DMS153 treated with DMSO at 0.1 percent for 48 hours (cell line): ENCODE results near the gene OR8B12.

Source experiments
- DNase-seq: peaks from one replicate; lab custom pipeline; 2025; ENCODE audit not compliant: unreplicated experiment; lab: John Stamatoyannopoulos, UW

OR8B12 gene

GRCh38 chr11:124543554-124543953 lies at the start of gene OR8B12:
OR8B12 (minus strand) TSS chr11:124543654; CDS start chr11:124543654, 0 bp downstream.
- DNase-seq, result no peak

- DNase-seq, result no peak
Measured at GRCh38 chr11:124592627-124593026, 49.2 kb upstream of the OR8B12 start.

GRCh38 chr11:124591430-124591829 lies 48.0 kb upstream of the OR8B12 start:
- DNase-seq, result no peak

GRCh38 chr11:124586238-124586860 lies 42.9 kb upstream of the OR8B12 start:
- peak; percentile 57 for DNase-seq

GRCh38 chr11:124584681-124585372 lies 41.4 kb upstream of the OR8B12 start:
- DNase-seq, result no peak

GRCh38 chr11:124583781-124584180 lies 40.3 kb upstream of the OR8B12 start:
- no peak for DNase-seq

GRCh38 chr11:124582565-124582964 lies 39.1 kb upstream of the OR8B12 start:
- DNase-seq, result no peak

- no peak for DNase-seq
Measured at GRCh38 chr11:124581817-124582216, 38.4 kb upstream of the OR8B12 start.

- DNase-seq, result no peak
Measured at GRCh38 chr11:124578761-124579160, 35.3 kb upstream of the OR8B12 start.

GRCh38 chr11:124577716-124578427 lies 34.4 kb upstream of the OR8B12 start:
- DNase-seq, result no peak

- no peak for DNase-seq
Measured at GRCh38 chr11:124570160-124570559, 26.7 kb upstream of the OR8B12 start.

- no peak for DNase-seq
Measured at GRCh38 chr11:124569697-124570096, 26.2 kb upstream of the OR8B12 start, which contains the start of gene OR8A1. OR8A1 (plus strand) TSS chr11:124569997; CDS start chr11:124570120, 123 bp downstream.

- DNase-seq, result no peak
Measured at GRCh38 chr11:124556828-124557227, 13.4 kb upstream of the OR8B12 start.

GRCh38 chr11:124551987-124552386 lies 8.5 kb upstream of the OR8B12 start:
- DNase-seq, result no peak

GRCh38 chr11:124551189-124551588 lies 7.7 kb upstream of the OR8B12 start:
- no peak for DNase-seq

- DNase-seq, result no peak
Measured at GRCh38 chr11:124543145-124543544, 309 bp downstream of the OR8B12 start.

GRCh38 chr11:124541204-124541603 lies 2.2 kb downstream of the OR8B12 start:
- no peak for DNase-seq

- no peak for DNase-seq
Measured at GRCh38 chr11:124538019-124538418, 5.4 kb downstream of the OR8B12 start.

- no peak for DNase-seq
Measured at GRCh38 chr11:124536520-124536919, 6.9 kb downstream of the OR8B12 start.

GRCh38 chr11:124535552-124536232 lies 7.8 kb downstream of the OR8B12 start:
- no peak for DNase-seq

GRCh38 chr11:124534051-124534450 lies 9.4 kb downstream of the OR8B12 start:
- no peak for DNase-seq
